Medulla oblongata (tissue), 1 donor: ENCODE measurements around the gene PGRMC2.
A peak's percentile ranks its signal among the peaks of the same experiment; 100 is the strongest.

Experiments used
- DNase-seq: peaks from one replicate; pipeline ENCODE4 v3.0.0-alpha.2; 2015; ENCODE audit errors: extremely low spot score

PGRMC2 gene, protein sequence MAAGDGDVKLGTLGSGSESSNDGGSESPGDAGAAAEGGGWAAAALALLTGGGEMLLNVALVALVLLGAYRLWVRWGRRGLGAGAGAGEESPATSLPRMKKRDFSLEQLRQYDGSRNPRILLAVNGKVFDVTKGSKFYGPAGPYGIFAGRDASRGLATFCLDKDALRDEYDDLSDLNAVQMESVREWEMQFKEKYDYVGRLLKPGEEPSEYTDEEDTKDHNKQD

DNA sequence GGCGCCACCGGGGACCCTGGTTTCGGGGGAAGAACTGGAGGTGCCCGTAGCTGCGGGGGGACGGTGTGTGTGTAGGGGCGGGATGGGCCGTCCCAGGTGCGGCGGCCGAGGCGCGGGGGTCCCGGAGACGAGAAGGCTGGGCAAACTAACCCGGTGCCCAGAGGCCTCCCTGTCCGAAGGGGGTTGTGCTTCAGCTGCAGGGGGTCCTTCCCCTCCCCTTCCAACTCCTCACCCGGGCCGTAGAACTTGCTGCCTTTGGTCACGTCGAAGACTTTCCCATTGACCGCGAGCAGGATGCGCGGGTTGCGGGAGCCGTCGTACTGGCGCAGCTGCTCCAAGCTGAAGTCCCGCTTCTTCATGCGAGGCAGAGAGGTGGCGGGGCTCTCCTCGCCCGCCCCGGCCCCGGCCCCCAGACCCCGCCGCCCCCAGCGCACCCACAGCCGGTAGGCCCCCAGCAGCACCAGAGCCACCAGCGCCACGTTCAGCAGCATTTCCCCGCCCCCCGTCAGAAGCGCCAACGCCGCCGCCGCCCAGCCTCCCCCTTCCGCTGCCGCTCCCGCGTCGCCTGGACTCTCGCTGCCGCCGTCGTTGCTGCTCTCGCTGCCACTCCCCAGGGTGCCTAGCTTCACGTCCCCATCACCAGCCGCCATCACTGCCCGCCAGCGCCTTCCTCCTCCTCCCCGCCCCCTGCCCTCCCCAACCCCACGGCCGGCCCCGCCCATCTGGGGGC is at the start of gene PGRMC2:
TSS of gene PGRMC2 (minus strand) at position 673 of the 730 bp plus-strand sequence. CDS start at position 650, 23 bp downstream.
- DNase-seq: peak; percentile 31

DNA sequence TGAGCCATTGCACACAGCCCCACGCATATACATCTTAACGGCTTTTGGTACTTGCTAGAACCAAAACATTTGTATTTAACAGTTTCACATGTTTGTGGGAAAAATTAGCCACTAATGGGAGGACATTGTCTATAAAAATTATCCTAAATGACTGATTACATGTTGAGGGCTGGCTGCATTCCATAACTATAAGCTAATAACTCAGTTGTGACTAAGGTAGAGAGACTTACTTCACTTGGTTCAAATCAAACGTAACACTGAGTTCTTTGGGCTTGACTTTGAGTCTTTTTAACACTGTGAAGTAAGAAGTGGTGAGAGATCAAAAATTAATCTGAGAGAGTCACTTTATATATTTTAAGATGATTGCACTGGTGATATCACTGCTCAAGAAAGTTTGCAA is 47.9 kb upstream of the PGRMC2 start:
- no peak for DNase-seq

DNA sequence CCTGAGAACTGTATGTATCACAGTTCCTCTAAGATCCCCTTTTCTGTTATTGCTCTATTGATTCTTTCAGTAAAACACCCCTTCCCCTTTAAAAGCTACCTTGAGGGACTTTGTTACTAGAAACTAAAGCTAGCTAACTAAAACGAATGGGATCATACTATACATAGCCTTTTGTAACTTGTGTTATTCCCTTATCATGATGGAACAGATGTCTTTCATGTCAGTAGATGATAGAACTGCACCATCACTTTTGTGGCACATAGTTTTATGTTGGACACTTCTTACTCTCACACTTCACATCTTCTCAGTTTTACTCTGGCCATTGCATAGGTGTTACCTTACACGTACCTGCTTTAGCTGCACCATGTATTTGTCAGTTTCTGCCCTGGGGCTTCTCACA is 46.6 kb upstream of the PGRMC2 start:
- DNase-seq: no peak

- no peak for DNase-seq
Measured at GRCh38 chr4:128333309-128334018, 45.9 kb upstream of the PGRMC2 start.

DNA sequence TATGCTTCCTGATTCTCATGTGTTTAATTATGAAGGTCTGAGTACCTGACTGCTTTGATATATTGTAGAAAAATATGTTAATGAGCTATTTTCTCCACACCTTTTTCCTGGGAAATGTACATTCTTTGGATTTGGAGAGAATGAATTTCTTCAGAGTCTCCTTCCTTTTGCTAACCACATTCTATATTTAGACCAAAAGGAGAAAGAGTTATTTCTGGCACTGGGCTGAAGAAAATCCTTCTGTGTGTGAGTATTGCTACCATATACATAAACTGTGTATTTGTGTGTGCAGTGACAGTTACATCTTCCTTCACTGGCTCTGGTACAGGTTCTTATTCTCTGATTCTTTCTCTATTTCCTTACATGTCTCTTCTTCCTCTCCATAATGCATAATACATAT is 44.5 kb upstream of the PGRMC2 start:
- DNase-seq: no peak

DNA sequence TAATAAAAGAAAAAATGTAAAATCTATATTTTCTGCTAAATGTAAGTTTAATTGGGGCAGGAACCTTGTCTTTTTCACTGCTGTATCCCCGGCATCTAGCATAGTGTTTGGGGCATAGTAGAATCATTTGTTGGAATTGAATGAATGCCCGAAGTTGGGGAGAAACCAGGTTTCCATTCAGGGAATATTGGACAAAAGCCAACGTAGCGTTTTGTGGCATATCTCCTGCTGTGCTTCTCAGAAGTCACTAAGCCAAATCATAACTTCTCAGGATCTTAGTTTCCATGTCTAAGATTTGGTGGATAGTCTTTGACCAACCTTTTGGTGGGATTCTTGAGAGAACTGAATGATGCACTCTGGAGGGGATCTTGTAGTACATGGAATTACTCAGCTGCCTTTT is 42.0 kb upstream of the PGRMC2 start:
- no peak for DNase-seq

- DNase-seq: no peak
Measured at GRCh38 chr4:128328106-128328505, 40.5 kb upstream of the PGRMC2 start.

GRCh38 chr4:128323401-128323800 is 35.8 kb upstream of the PGRMC2 start:
- DNase-seq: no peak

DNA sequence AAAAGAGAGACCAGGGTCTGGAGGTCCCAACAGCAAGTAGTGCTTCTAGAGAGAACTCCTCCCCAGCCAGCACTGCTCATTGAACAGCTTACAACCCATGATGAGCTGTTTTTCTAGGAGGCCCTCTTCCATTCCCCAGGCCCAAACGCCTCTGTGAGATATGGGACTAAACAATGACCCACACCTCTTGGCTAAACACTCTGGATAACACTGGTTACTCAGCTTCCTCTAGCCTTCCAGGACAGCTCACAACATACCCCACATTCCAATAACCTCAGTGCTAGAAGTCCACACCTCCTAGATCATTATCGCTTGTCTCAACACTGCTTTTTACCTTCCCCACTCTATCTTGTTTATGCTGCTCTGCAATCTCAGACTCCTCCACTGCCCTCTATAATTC is 35.4 kb upstream of the PGRMC2 start:
- DNase-seq: no peak

- DNase-seq: no peak
Measured at GRCh38 chr4:128322311-128322710, 34.7 kb upstream of the PGRMC2 start.

DNA sequence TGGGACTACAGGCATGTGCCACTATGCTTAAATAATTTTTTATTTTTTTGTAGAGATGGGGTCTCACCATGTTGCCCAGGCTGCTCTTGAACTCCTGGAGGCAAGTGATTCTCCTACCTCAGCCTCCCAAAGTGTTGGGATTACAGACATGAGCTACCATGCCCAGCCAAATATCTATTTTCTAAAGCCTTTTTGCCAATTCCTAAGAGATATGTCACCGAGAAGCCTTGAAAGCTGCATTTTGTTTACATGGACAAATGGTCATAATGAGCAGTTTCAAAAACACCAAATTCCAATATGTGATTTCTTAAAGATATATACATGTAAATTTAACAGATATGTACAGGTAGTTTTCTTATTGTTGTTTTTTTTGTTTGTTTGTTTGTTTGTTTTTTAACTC is 33.0 kb upstream of the PGRMC2 start:
- no peak for DNase-seq

GRCh38 chr4:128315756-128316520 is 28.3 kb upstream of the PGRMC2 start:
- no peak for DNase-seq

GRCh38 chr4:128311659-128312403 is 24.2 kb upstream of the PGRMC2 start:
- no peak for DNase-seq

- no peak for DNase-seq
Measured at GRCh38 chr4:128310266-128310697, 22.7 kb upstream of the PGRMC2 start.

DNA sequence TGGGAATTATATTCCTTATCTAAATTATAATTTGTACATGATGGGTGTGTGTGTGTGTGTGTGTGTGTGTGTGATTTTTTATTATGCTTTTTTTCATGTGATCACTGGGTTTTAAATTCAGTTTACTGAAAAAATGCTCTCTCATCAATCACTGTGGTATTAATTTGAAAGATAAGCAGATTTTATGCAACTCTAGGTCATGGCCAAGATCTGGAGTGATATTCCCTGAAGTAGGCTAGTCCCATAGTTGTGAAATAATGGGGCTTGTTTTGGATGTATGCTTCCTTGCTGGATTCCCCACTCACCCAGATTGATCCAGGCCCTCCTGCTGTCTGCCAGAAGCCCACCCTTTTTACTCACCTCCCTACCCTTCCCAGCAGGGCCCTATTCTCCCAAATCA is 22.0 kb upstream of the PGRMC2 start:
- no peak for DNase-seq

GRCh38 chr4:128308986-128309385 is 21.4 kb upstream of the PGRMC2 start:
- no peak for DNase-seq

- no peak for DNase-seq
Measured at GRCh38 chr4:128307123-128307571, 19.5 kb upstream of the PGRMC2 start.

GRCh38 chr4:128305942-128306341 is 18.3 kb upstream of the PGRMC2 start:
- no peak for DNase-seq

DNA sequence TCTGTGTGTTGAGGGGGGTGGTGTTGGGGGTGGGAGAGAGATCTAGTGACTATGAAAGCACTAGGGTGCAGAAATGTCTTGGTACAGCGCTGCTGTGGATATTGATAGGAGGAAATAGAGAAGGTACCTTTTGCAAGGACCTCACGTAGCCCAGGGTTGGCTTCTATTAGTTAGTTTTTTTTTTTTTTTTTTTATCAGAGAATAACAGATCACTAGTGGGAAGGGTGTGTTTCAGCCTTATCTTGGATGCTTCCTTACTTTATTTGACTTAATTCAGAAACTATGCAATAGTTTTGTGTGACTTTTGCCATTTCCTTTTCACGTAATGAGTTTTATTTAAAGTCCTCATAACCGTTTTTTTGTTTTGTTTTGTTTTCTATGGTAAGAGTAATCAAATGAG is 16.4 kb upstream of the PGRMC2 start:
- DNase-seq: no peak

GRCh38 chr4:128303405-128303785 is 15.8 kb upstream of the PGRMC2 start:
- no peak for DNase-seq

DNA sequence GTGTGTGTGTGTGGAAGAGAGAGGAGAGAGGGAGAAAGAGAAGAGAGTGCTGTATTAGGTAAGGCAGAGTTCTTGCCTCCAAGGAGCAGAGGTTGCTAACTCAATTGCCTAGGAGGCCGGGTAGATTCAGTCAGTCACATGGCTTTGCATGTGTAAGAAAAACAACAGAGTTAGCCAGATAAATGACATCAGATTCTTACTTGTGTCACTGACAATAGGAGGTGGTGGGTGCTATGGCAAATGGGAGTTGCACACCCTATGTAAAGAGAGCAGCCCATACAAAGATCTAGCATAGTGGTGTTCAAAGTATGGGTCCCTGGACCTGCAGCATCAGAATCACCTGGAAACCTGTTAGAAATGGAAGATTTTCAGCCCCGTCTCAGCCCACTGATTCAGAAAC is 14.4 kb upstream of the PGRMC2 start:
- DNase-seq: no peak
